SU-DHL-6 (cell line): ENCODE measurements around the gene FSTL1.

ENCODE experiments used
- EZH2phosphoT487 ChIP-seq: fragments of 200-600 bp; sonication (generic), shearing (Covaris generic); conservative IDR thresholded peaks from 2 replicates; pipeline ENCODE4 v1.6.1; 2018; ENCODE audit warnings: mild to moderate bottlenecking, antibody characterized with exemption, low read length, moderate library complexity, mixed read lengths
- TF ChIP-seq, protein P1 (sequence below): fragments of 200-600 bp; sonication (generic); IDR thresholded peaks from one replicate; pipeline ENCODE4 v1.5.1; 2017; ENCODE audit warnings: antibody characterized with exemption, mild to moderate bottlenecking, low read length, moderate library complexity; ENCODE audit not compliant: insufficient read depth, poor library complexity, severe bottlenecking

DNA sequence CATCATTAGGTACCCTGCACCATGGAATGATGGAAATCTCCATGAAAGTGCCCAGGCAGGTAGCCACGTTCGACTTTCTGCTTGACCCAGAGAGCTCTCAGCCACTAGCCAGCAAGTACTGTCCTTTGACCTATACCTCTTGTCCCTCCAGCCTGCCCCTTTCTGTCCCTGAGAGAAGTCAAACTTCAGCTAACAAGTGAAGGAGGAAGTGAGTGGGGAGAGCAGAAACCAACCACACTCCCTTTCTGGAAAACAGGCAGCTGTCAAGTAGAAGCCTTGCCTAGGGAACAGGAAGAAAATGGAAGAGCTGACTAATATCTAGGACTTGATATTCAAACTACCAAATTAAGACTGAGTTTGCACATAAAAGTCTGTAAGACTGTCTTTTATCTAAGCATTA lies 30.3 kb upstream of the FSTL1 start:
- TF ChIP-seq, protein P1, sequence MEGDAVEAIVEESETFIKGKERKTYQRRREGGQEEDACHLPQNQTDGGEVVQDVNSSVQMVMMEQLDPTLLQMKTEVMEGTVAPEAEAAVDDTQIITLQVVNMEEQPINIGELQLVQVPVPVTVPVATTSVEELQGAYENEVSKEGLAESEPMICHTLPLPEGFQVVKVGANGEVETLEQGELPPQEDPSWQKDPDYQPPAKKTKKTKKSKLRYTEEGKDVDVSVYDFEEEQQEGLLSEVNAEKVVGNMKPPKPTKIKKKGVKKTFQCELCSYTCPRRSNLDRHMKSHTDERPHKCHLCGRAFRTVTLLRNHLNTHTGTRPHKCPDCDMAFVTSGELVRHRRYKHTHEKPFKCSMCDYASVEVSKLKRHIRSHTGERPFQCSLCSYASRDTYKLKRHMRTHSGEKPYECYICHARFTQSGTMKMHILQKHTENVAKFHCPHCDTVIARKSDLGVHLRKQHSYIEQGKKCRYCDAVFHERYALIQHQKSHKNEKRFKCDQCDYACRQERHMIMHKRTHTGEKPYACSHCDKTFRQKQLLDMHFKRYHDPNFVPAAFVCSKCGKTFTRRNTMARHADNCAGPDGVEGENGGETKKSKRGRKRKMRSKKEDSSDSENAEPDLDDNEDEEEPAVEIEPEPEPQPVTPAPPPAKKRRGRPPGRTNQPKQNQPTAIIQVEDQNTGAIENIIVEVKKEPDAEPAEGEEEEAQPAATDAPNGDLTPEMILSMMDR: no peak
- TF ChIP-seq EZH2phosphoT487: no peak
